Retinal pigment epithelial cell (primary cell): ENCODE measurements around the gene PDGFA.

Source experiments
- DNase-seq: peaks from one replicate; pipeline ENCODE4 v3.0.0-alpha.2; 2010; ENCODE audit warnings: low read depth
- H3K4me3 ChIP-seq: 2 replicates; pipeline ENCODE4 v1.5.1; 2011; ENCODE audit warnings: mild to moderate bottlenecking, low read length, control low read depth, moderate library complexity
- CTCF ChIP-seq: conservative IDR thresholded peaks from 2 replicates; pipeline ENCODE4 v1.5.1; 2011; ENCODE audit warnings: low read depth, low read length, control low read depth, inconsistent platforms

The PDGFA gene

GRCh38 chr7:498678-499641 lies 20.7 kb downstream of the PDGFA start:
- no peak for TF ChIP-seq CTCF
- no peak overlapping the region for H3K4me3 ChIP-seq
- no peak for DNase-seq

- no peak for TF ChIP-seq CTCF
- H3K4me3 ChIP-seq = no peak overlapping the region
Measured at GRCh38 chr7:497946-498655, 21.5 kb downstream of the PDGFA start.

GRCh38 chr7:497346-497745 lies 22.3 kb downstream of the PDGFA start:
- no peak for TF ChIP-seq CTCF
- no peak for DNase-seq
- H3K4me3 ChIP-seq = no peak overlapping the region

More at GRCh38 chr7:497946-498655, 21.5 kb downstream of the PDGFA start:
- DNase-seq = no peak

- DNase-seq = no peak
- H3K4me3 ChIP-seq = no peak overlapping the region
- no peak for TF ChIP-seq CTCF
Measured at GRCh38 chr7:496528-497295, 22.9 kb downstream of the PDGFA start.

- no peak for TF ChIP-seq CTCF
- no peak for DNase-seq
Measured at GRCh38 chr7:495761-496321, 23.8 kb downstream of the PDGFA start.

GRCh38 chr7:495326-495725 lies 24.3 kb downstream of the PDGFA start:
- no peak for TF ChIP-seq CTCF
- no peak for DNase-seq
- no peak overlapping the region for H3K4me3 ChIP-seq

More at GRCh38 chr7:495761-496321, 23.8 kb downstream of the PDGFA start:
- H3K4me3 ChIP-seq = no peak overlapping the region
